ENCODE results near the gene ZDHHC20.
A peak's percentile ranks its signal among the peaks of the same experiment; 100 is the strongest.
"Not testable (repeated sequence)": the region's sequence is repeated elsewhere in the genome, so short reads cannot be mapped to it uniquely, and the experiment has no call there.

The ZDHHC20 gene

GRCh38 chr13:21435687-21436151 lies 23.4 kb downstream of the ZDHHC20 start:
- peak in 1 of 2 experiments; percentile 10 for DNase-seq (ENCODE audit: low read depth in 2 of 2)

GRCh38 chr13:21435231-21435630 lies 23.9 kb downstream of the ZDHHC20 start:
- no peak for DNase-seq (ENCODE audit: low read depth in 2 of 2)

GRCh38 chr13:21434588-21434987 lies 24.5 kb downstream of the ZDHHC20 start:
- no peak for DNase-seq (ENCODE audit: low read depth in 2 of 2)

- no peak for DNase-seq (ENCODE audit: low read depth in 2 of 2)
These were observed 29.9 kb downstream of the ZDHHC20 start for GRCh38 chr13:21429211-21429610.

- no peak for DNase-seq (ENCODE audit: low read depth in 2 of 2)
These were observed 31.4 kb downstream of the ZDHHC20 start for GRCh38 chr13:21427741-21428140.

- DNase-seq (ENCODE audit: low read depth in 2 of 2), result no peak
These were observed 32.9 kb downstream of the ZDHHC20 start for GRCh38 chr13:21426238-21426637.

GRCh38 chr13:21420706-21421105 lies 38.4 kb downstream of the ZDHHC20 start:
- no peak for DNase-seq (ENCODE audit: low read depth in 2 of 2)

- DNase-seq (ENCODE audit: low read depth in 2 of 2), result no peak
These were observed 46.1 kb downstream of the ZDHHC20 start for GRCh38 chr13:21413013-21413412.

GRCh38 chr13:21410453-21410852 lies 48.6 kb downstream of the ZDHHC20 start:
- DNase-seq (ENCODE audit: low read depth in 2 of 2), result not testable (repeated sequence)

- DNase-seq (ENCODE audit: low read depth in 2 of 2), result no peak
These were observed 53.8 kb downstream of the ZDHHC20 start for GRCh38 chr13:21405309-21405708.

- no peak for DNase-seq (ENCODE audit: low read depth in 2 of 2)
These were observed 56.4 kb downstream of the ZDHHC20 start for GRCh38 chr13:21402586-21403307.

- DNase-seq (ENCODE audit: low read depth in 2 of 2), result no peak
These were observed 59.4 kb downstream of the ZDHHC20 start for GRCh38 chr13:21399741-21400140.

GRCh38 chr13:21395953-21396352 lies 63.1 kb downstream of the ZDHHC20 start:
- DNase-seq (ENCODE audit: low read depth in 2 of 2), result peak; percentile 4 to 8

GRCh38 chr13:21389124-21389523 lies 70.0 kb downstream of the ZDHHC20 start:
- no peak for DNase-seq (ENCODE audit: low read depth in 2 of 2)

- DNase-seq (ENCODE audit: low read depth in 2 of 2), result no peak
These were observed 73.4 kb downstream of the ZDHHC20 start for GRCh38 chr13:21385710-21386109.

- no peak for DNase-seq (ENCODE audit: low read depth in 2 of 2)
These were observed 76.0 kb downstream of the ZDHHC20 start for GRCh38 chr13:21383090-21383489.

- DNase-seq (ENCODE audit: low read depth in 2 of 2), result not testable (repeated sequence)
These were observed 81.8 kb downstream of the ZDHHC20 start for GRCh38 chr13:21376998-21377985.

GRCh38 chr13:21372530-21372929 lies 86.6 kb downstream of the ZDHHC20 start:
- DNase-seq (ENCODE audit: low read depth in 2 of 2), result no peak

GRCh38 chr13:21371011-21371410 lies 88.1 kb downstream of the ZDHHC20 start:
- DNase-seq (ENCODE audit: low read depth in 2 of 2), result no peak

GRCh38 chr13:21365574-21365973 lies 93.5 kb downstream of the ZDHHC20 start:
- no peak for DNase-seq (ENCODE audit: low read depth in 2 of 2)

- DNase-seq (ENCODE audit: low read depth in 2 of 2), result no peak
These were observed 94.2 kb downstream of the ZDHHC20 start for GRCh38 chr13:21364916-21365315.

GRCh38 chr13:21364357-21364756 lies 94.7 kb downstream of the ZDHHC20 start:
- no peak for DNase-seq (ENCODE audit: low read depth in 2 of 2)

GRCh38 chr13:21362741-21363140 lies 96.4 kb downstream of the ZDHHC20 start:
- no peak for DNase-seq (ENCODE audit: low read depth in 2 of 2)
